Endodermal cell (in vitro differentiated cells): ENCODE results near the gene ZNF804A. TPM values are rescaled to one million over a fixed set of nuclear protein-coding genes. Genes with fewer than 3 reads are reported as not detected.

ENCODE experiments used
- DNase-seq: peaks from one replicate; pipeline ENCODE4 v3.0.0-alpha.2; 2017
- H3K27ac ChIP-seq: 2 replicates; pipeline ENCODE4 v1.5.1; 2013; ENCODE audit warnings: mild to moderate bottlenecking, low read depth, low read length, moderate library complexity
- H3K27me3 ChIP-seq: 2 replicates; pipeline ENCODE4 v1.6.1; 2013; ENCODE audit warnings: mild to moderate bottlenecking, low read length, moderate library complexity; ENCODE audit not compliant: insufficient read depth, control insufficient read depth, poor library complexity, severe bottlenecking
- H3K36me3 ChIP-seq: 2 replicates; pipeline ENCODE4 v1.7.0; 2013; ENCODE audit warnings: mild to moderate bottlenecking, low read length, moderate library complexity; ENCODE audit not compliant: control insufficient read depth, insufficient read depth
- H3K4me1 ChIP-seq: one replicate; pipeline ENCODE4 v1.7.0; 2013; ENCODE audit warnings: low read length; ENCODE audit not compliant: control insufficient read depth, insufficient read depth
- H3K4me3 ChIP-seq: 2 replicates; pipeline ENCODE4 v1.5.1; 2013; ENCODE audit warnings: mild to moderate bottlenecking, low read length, moderate library complexity
- H3K9ac ChIP-seq: 2 replicates; pipeline ENCODE4 v1.6.1; 2013; ENCODE audit warnings: mild to moderate bottlenecking, low read length, moderate library complexity; ENCODE audit not compliant: poor library complexity, severe bottlenecking; ENCODE audit errors: extremely low read depth
- H3K9me3 ChIP-seq: 2 replicates; pipeline ENCODE4 v1.6.1; 2013; ENCODE audit warnings: mild to moderate bottlenecking, low read length, moderate library complexity; ENCODE audit not compliant: control insufficient read depth
- H3K27ac Mint-ChIP-seq: 2 replicates; pipeline ENCODE4 v1.8.0; 2020; ENCODE audit warnings: mixed read lengths
- H3K27me3 Mint-ChIP-seq: 2 replicates; pipeline ENCODE4 v1.8.0; 2021; ENCODE audit warnings: mild to moderate bottlenecking, mixed read lengths; ENCODE audit not compliant: insufficient read depth
- H3K36me3 Mint-ChIP-seq: 2 replicates; pipeline ENCODE4 v1.8.0; 2020; ENCODE audit warnings: low read depth, mixed read lengths
- H3K4me1 Mint-ChIP-seq: 2 replicates; pipeline ENCODE4 v1.8.0; 2020; ENCODE audit warnings: mixed read lengths
- H3K4me3 Mint-ChIP-seq: 2 replicates; pipeline ENCODE4 v1.8.0; 2020; ENCODE audit warnings: mild to moderate bottlenecking, moderate library complexity, mixed read lengths
- H3K9me3 Mint-ChIP-seq: 2 replicates; pipeline ENCODE4 v1.8.0; 2020; ENCODE audit warnings: mild to moderate bottlenecking, mixed read lengths
- WGBS, 2 experiments: methylation state at CpG; one replicate each; pipeline versions ENCODE4 v1.1.5 to v1.1.7; 2013; ENCODE audit warnings: missing lambda C conversion rate in 2 of 2, mixed read lengths in 1 of 2; ENCODE audit not compliant: insufficient coverage in 1 of 2, insufficient read length in 1 of 2; 5-methylcytosine and 5-hydroxymethylcytosine counted together
- total RNA-seq, 2 donors: library from RNA; stranded (reverse); fragmentation: NEBNext Ultra II Directional in 1 of 2; extraction: Animal tissue kit (Norgen Biotek cat#: 25700) in 1 of 2; gene quantifications; 2 replicates in 1 of 2; 3 replicates in 1 of 2; pipeline ENCODE4 v1.2.1, GENCODE V29; 2021
- TF ChIP-seq, protein P1 (sequence below): fragments of 200-600 bp; sonication (generic); conservative IDR thresholded peaks from 2 replicates; pipeline ENCODE4 v1.5.0; 2021; ENCODE audit warnings: antibody characterized with exemption, mild to moderate bottlenecking

Gene ZNF804A
- total RNA-seq, 2 donors from 2014 or later, result 0.15 TPM; not detected in 1

- H3K27me3 Mint-ChIP-seq, result no peaks in the 10 kb centered on the region
- no peaks in the 10 kb centered on the region for H3K9me3 ChIP-seq
- H3K27me3 ChIP-seq, result no peaks in the 10 kb centered on the region
- no peak overlapping the region for H3K27ac Mint-ChIP-seq
- no peak overlapping the region for H3K4me3 ChIP-seq
- H3K36me3 Mint-ChIP-seq, result no peaks in the 10 kb centered on the region
- no peak overlapping the region for H3K4me3 Mint-ChIP-seq
- peaks cover 1% of the 10 kb centered on the region for H3K9me3 Mint-ChIP-seq
- H3K4me1 ChIP-seq, result no peaks in the 10 kb centered on the region
- H3K4me1 Mint-ChIP-seq, result no peaks in the 10 kb centered on the region
- TF ChIP-seq, protein P1, sequence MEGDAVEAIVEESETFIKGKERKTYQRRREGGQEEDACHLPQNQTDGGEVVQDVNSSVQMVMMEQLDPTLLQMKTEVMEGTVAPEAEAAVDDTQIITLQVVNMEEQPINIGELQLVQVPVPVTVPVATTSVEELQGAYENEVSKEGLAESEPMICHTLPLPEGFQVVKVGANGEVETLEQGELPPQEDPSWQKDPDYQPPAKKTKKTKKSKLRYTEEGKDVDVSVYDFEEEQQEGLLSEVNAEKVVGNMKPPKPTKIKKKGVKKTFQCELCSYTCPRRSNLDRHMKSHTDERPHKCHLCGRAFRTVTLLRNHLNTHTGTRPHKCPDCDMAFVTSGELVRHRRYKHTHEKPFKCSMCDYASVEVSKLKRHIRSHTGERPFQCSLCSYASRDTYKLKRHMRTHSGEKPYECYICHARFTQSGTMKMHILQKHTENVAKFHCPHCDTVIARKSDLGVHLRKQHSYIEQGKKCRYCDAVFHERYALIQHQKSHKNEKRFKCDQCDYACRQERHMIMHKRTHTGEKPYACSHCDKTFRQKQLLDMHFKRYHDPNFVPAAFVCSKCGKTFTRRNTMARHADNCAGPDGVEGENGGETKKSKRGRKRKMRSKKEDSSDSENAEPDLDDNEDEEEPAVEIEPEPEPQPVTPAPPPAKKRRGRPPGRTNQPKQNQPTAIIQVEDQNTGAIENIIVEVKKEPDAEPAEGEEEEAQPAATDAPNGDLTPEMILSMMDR, result no peak
- no peak overlapping the region for H3K27ac ChIP-seq
- H3K9ac ChIP-seq, result no peak overlapping the region
- H3K36me3 ChIP-seq, result no peaks in the 10 kb centered on the region
- DNase-seq, result no peak
These were observed 43.6 kb upstream of the ZNF804A start for GRCh38 chr2:184554736-184555135.

DNA sequence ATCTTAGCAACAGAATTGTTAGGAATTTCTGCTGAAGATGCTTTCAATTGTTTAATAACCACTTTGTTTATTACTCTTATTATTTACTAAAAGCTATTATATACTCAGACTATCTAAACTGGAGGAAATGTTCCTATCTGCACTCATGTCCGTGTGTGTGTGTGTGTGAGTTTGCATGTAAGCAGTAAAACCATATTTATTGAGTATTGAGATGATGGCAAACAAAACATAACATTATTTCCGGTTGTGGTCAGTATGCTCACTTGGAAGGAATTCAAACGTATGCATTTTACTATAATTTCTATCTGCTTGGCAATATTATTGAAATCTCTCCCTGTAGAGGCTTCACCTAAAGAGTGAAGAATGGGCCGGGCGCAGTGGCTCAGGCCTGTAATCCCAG lies 43.0 kb upstream of the ZNF804A start:
- H3K4me1 Mint-ChIP-seq, result no peaks in the 10 kb centered on the region
- DNase-seq, result no peak
- 80 to 91% methylated on average over 3 to 5 of the region's 5 CpGs for WGBS, 2 experiments
- Histone ChIP-seq H3K36me3 (no peaks in the 10 kb centered on the region), H3K27ac (no peak overlapping the region), H3K9ac (no peak overlapping the region), H3K9me3 (no peaks in the 10 kb centered on the region), H3K4me1 (no peaks in the 10 kb centered on the region), H3K4me3 (no peak overlapping the region), H3K27me3 (no peaks in the 10 kb centered on the region)
- H3K36me3 Mint-ChIP-seq, result no peaks in the 10 kb centered on the region
- no peak overlapping the region for H3K4me3 Mint-ChIP-seq
- no peak overlapping the region for H3K27ac Mint-ChIP-seq
- no peaks in the 10 kb centered on the region for H3K9me3 Mint-ChIP-seq
- TF ChIP-seq, protein P1, result no peak
- H3K27me3 Mint-ChIP-seq, result no peaks in the 10 kb centered on the region

DNA sequence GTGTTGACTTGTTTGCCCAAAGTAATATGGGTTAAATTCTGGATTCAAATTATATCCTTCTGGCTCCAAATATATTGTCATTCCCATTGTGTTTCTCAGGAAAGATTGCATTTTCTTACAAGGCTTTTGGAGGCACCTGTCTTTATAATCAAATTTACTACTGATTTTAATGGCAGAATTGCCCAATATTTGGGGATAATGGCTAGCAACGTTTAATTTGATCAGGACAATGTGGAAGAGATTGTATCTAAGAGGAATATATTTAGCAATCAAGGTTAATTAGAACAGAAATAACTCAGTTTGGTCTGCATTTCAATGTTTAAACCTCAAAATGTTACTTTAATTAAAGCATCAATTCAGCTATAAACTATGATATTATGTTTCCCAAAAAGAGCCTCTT lies 41.7 kb upstream of the ZNF804A start:
- no peak for DNase-seq
- Histone ChIP-seq H3K9ac (no peak overlapping the region), H3K27me3 (no peaks in the 10 kb centered on the region), H3K36me3 (no peaks in the 10 kb centered on the region), H3K4me3 (no peak overlapping the region), H3K27ac (no peak overlapping the region), H3K4me1 (no peaks in the 10 kb centered on the region), H3K9me3 (no peaks in the 10 kb centered on the region)
- Mint-ChIP-seq H3K4me1 (no peaks in the 10 kb centered on the region), H3K27me3 (no peaks in the 10 kb centered on the region), H3K27ac (no peak overlapping the region), H3K9me3 (no peaks in the 10 kb centered on the region), H3K36me3 (no peaks in the 10 kb centered on the region), H3K4me3 (no peak overlapping the region)
- TF ChIP-seq, protein P1, result no peak
- WGBS, 2 experiments, result 81% methylated on average over 1 of the region's 1 CpG; no CpG with 5 or more reads in 1 of the 2 experiments
